HepG2 (cell line): ENCODE data around the gene VWA3A.

ENCODE experiments used
- EZH2 ChIP-seq: conservative IDR thresholded peaks from 2 replicates; pipeline ENCODE4 v1.6.1; 2012; ENCODE audit warnings: mild to moderate bottlenecking, low read depth, low read length, moderate library complexity
- HOXA5 ChIP-seq: sonication (generic); formaldehyde crosslinking; IDR thresholded peaks from 2 replicates; pipeline ENCODE4 v1.4.0; 2020; ENCODE audit warnings: missing genetic modification reagents
- ZNF317 ChIP-seq: sonication (generic); formaldehyde crosslinking; IDR thresholded peaks from 2 replicates; pipeline ENCODE4 v1.5.0; 2020; ENCODE audit warnings: mild to moderate bottlenecking, missing genetic modification reagents
- ZNF652 ChIP-seq: IDR thresholded peaks from 2 replicates; pipeline ENCODE4 v1.6.1; 2016; ENCODE audit warnings: low read depth, borderline replicate concordance
- ZNF674 ChIP-seq: sonication (generic); formaldehyde crosslinking; IDR thresholded peaks from 2 replicates; pipeline ENCODE4 v1.5.0; 2020; ENCODE audit warnings: low read depth, mild to moderate bottlenecking, missing genetic modification reagents
- TF ChIP-seq, protein P1 (sequence below), 2 experiments: IDR thresholded peaks; 2 replicates each; pipeline ENCODE4 v1.6.1; 2011 to 2012; ENCODE audit warnings: low read length in 2 of 2, borderline replicate concordance in 1 of 2, low read depth in 1 of 2, mild to moderate bottlenecking in 1 of 2, moderate library complexity in 1 of 2

DNA sequence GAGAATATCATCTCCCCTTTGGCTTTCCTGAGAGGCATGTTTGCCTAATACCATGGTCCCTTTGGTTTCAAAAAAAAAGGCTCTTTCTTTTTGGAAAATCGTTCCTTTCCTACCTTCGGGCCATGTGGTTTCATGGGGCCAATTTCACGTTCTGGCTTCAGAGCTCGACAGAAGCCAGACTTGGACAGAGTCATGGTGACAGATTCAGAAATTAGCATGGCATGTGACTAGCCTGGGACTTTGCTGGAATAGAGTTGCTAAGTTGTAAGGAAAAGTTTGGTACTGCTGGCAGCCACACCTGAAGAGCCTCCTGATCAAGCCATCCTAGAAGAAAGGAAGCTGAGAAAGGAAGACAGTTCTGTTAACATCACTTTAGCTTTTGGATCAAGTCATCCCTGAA, 2.4 kb upstream of the VWA3A start:
- TF ChIP-seq HOXA5 (CRISPR knock-in tag) (no peak), EZH2 (no peak), ZNF317 (CRISPR knock-in tag) (no peak), ZNF674 (CRISPR knock-in tag) (no peak), ZNF652 (CRISPR knock-in tag) (no peak)
- TF ChIP-seq, protein P1, sequence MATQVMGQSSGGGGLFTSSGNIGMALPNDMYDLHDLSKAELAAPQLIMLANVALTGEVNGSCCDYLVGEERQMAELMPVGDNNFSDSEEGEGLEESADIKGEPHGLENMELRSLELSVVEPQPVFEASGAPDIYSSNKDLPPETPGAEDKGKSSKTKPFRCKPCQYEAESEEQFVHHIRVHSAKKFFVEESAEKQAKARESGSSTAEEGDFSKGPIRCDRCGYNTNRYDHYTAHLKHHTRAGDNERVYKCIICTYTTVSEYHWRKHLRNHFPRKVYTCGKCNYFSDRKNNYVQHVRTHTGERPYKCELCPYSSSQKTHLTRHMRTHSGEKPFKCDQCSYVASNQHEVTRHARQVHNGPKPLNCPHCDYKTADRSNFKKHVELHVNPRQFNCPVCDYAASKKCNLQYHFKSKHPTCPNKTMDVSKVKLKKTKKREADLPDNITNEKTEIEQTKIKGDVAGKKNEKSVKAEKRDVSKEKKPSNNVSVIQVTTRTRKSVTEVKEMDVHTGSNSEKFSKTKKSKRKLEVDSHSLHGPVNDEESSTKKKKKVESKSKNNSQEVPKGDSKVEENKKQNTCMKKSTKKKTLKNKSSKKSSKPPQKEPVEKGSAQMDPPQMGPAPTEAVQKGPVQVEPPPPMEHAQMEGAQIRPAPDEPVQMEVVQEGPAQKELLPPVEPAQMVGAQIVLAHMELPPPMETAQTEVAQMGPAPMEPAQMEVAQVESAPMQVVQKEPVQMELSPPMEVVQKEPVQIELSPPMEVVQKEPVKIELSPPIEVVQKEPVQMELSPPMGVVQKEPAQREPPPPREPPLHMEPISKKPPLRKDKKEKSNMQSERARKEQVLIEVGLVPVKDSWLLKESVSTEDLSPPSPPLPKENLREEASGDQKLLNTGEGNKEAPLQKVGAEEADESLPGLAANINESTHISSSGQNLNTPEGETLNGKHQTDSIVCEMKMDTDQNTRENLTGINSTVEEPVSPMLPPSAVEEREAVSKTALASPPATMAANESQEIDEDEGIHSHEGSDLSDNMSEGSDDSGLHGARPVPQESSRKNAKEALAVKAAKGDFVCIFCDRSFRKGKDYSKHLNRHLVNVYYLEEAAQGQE (IDR thresholded peaks at IDR 0.05; ENCODE audit: borderline replicate concordance in 1 of 2, low read depth in 1 of 2, low read length in 2 of 2) = no peak
